Stimulated activated naive CD4-positive, alpha-beta T cell (primary cell): ENCODE data around the gene COL8A1.
"Not testable (repeated sequence)": the region's sequence is repeated elsewhere in the genome, so short reads cannot be mapped to it uniquely, and the experiment has no call there.

Experiments
- DNase-seq, 6 experiments: peaks; one replicate each; lab custom pipeline; 2025; lab: John Stamatoyannopoulos, UW

Gene COL8A1

GRCh38 chr3:99638167-99638948, at the start of gene COL8A1:
TSS of gene COL8A1 (plus strand) at chr3:99638594. CDS start at chr3:99790683, 152,089 bp downstream.
- no peak for DNase-seq

DNA sequence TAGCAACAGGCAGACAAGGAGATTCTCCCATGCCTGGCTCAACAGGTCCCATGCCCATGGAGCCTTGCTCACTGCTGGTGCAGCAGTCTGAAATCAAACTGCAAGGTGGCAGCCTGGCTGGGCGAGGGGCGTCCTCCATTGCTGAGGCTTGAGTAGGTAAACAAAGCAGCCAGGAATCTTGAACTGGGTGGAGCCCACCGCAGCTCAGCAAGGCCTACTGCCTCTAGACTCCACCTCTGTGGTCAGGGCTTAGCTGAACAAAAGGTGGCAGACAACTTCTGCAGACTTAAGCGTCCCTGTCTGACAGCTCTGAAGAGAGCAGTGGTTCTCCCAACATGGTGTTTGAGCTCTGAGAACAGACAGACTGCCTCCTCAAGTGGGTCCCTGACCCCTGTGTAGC, 49.2 kb upstream of the COL8A1 start:
- not testable (repeated sequence) for DNase-seq

DNA sequence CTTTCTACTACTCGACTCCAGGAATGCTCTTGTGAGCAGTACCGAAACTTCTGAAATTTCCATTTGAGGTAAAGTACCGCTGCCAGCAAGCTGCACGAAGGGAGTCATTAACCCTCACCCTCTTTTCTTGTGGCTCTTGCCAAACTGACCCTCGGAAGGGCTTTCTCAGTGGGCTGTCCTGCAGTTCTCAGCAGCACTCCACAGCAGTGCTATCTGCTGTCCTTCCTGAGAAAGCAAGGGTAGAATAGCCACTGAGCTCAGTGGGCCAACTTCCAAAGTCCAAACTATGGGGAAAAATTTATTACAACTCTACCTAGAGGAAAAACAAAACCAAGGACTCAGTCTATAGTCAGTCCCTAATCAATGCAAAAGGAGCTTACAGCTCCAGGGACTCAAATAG, 38.5 kb upstream of the COL8A1 start:
- DNase-seq: no peak

- no peak for DNase-seq
Measured at GRCh38 chr3:99601515-99601914, 36.9 kb upstream of the COL8A1 start.

GRCh38 chr3:99602183-99602582, 36.2 kb upstream of the COL8A1 start:
- no peak for DNase-seq

GRCh38 chr3:99607151-99607550, 31.2 kb upstream of the COL8A1 start:
- DNase-seq: no peak

DNA sequence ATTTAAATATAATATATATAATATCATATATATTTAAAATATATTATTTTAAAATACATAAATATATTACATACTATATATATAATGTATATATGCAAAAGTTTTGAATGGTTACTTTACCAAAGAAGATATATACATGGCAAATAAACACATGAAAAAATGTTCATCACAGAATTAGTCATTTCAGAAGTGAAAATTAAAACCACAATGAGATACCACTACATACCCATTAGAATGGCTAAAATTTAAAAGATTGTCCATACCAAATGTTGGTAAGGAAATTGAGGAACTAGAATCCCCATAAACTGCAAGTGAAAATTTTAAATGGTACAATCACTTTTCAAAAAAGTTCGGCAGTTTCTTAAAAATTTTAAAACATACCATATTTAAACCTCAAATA, 23.6 kb upstream of the COL8A1 start:
- no peak for DNase-seq

GRCh38 chr3:99620077-99620767, 18.2 kb upstream of the COL8A1 start:
- no peak for DNase-seq

- no peak for DNase-seq
Measured at GRCh38 chr3:99620976-99621375, 17.4 kb upstream of the COL8A1 start.

GRCh38 chr3:99624496-99625236, 13.7 kb upstream of the COL8A1 start:
- no peak for DNase-seq

DNA sequence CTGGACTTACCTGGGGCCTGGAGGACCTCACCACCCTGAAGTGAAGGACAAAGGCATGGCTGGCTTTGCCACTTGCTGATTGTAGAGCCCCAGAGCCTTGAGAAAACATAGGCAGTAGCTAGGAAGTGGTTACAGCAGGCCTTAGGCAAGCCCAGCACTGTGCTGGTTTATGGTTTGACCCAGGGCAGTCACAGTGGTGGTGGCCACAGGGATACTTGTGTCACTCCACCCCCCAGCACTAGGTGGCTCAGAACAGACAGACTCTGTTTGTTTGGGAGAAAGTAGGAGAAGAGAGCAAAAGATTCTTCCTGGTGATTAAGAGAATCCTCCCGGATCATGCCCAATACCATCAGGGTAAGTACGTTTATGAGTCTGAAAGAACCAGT, 13.2 kb upstream of the COL8A1 start:
- DNase-seq: no peak

DNA sequence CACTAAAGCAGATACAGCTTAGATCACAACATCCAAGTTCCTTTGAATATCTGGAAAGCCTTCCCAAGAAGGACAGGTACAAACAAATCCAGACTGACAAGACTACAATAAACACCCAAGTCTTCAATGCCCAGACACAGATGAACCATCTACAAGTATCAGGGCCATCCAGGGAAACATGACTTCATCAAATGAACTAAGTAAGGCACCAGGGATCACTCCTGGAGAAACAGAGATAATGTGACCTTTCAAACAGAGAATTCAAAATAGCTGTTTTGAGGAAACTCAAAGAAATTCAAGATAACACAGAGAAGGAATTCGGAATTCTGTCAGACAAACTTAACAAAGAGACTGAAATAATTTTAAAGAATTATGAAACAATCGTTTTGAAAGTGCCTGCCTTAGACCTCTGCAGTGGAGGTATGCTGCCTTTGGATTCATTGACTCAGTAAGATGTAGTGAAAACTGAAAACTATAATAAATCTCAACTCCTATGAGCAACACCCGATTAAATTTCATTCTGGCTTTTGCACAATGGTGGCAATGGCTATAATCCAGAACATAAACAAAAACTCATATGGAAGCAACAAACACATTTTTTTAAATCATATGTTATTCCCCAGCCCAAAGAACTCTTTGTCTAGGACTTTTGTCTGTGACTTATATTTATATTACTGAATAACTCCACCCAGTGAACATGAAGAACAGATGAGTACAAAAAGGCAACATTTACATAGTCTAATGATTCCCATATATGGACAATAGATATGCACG, 12.6 kb upstream of the COL8A1 start:
- no peak for DNase-seq

DNA sequence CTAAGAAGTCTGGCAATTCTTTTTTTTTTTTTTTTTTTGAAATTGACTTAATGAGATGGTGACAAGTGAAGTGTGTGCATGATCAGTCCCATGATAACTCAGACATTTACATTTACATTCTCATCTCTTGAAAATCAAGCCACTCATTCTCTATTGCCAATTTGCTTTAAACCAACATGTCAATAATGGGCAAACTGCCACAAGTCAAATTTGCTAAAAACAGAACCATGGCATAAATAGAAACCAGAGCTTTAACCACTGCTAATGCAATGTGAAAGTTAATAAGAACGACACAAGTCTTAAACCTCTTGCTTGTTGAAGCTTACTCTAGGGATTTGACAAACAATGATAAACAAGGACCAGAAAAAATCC, 12.0 kb upstream of the COL8A1 start:
- DNase-seq: no peak

GRCh38 chr3:99627062-99627826, 11.2 kb upstream of the COL8A1 start:
- no peak for DNase-seq

DNA sequence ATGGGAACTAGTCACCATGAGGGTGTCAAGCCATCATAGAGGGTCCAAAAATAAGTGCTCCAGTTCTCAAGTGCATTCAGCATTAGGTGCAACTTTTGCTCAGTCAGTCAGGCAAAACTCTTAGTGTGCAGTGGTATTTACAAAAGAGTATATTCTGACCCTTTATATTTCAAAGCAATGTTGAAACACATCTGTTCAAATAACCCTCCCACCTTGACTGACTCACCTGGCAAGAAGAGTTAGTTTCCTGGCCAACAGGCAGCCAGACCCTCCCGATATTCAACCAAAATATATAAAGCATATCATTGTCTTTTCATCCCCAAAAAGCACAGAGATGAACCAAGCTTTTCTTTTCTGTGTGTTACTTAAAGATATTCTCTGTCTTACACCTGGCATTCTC, 7.6 kb upstream of the COL8A1 start:
- no peak for DNase-seq

- no peak for DNase-seq
Measured at GRCh38 chr3:99633887-99634558, 4.4 kb upstream of the COL8A1 start.

DNA sequence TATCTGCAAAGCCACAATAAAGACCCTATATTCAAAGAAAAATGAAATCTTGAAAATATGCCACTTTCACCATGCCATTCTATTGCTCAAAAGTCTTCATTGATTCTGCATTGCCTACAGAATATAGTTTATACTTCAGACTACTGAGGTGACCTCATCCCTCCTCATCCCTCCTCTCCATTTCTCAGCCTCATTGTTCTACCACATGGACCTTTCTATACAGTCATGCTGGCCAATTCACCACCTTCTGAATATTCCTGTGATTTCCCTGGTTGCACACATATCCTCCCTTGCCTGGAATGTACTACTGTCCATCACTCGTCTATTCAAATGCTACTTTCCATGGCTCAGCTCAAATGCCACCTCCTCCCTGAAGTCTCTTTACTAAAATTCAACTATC, 3.5 kb upstream of the COL8A1 start:
- DNase-seq: no peak

DNA sequence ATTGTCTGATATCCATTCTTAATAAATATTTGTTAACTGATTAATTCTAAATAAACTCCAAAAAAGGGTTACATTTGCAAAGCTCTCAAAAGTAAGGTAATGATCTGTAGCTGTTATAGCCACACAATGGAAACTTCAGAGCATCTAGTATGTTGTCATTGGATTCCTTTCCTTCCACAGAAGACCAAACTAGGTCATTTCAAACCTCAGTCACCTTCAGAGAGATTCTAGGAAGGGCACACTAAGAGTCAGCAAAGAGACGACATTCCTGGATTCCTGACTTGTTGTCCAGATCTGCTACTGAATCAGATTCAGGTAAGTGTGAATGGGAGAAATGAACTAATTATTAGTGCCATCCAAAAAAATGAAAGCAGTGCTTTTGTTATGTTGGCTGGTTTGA, 3.0 kb upstream of the COL8A1 start:
- DNase-seq: no peak

DNA sequence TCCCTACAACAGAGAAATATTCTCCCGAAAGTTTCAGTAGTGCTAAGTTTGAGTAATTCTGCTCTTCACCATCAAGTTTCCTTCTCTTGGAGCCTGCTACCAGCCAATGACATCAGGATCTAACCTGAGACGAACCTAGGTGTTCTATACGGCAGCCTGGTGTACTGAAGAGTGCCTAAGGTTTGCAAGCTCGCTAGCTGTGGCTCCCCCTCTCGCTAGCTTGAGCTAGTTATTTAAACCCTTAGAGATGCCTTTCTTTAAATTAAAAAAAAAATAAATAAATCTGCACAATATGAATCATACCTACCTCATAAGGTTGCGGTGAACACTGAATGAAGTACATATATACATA, 1.4 kb upstream of the COL8A1 start:
- DNase-seq: no peak

GRCh38 chr3:99637368-99638111, 854 bp upstream of the COL8A1 start:
- no peak for DNase-seq
